ENCODE measurements around the gene LIPT1. TPM values are rescaled to one million over a fixed set of nuclear protein-coding genes. Genes with fewer than 3 reads are reported as not detected.

Gene LIPT1
- 3.4 to 4.0 TPM (median 3.6 TPM) in 3 replicates for total RNA-seq
- long read RNA-seq, partial matches to known transcripts: 0 of 1 reads
- long read RNA-seq, other reads (novel, unspliced or antisense): 0 of 1 reads

DNA sequence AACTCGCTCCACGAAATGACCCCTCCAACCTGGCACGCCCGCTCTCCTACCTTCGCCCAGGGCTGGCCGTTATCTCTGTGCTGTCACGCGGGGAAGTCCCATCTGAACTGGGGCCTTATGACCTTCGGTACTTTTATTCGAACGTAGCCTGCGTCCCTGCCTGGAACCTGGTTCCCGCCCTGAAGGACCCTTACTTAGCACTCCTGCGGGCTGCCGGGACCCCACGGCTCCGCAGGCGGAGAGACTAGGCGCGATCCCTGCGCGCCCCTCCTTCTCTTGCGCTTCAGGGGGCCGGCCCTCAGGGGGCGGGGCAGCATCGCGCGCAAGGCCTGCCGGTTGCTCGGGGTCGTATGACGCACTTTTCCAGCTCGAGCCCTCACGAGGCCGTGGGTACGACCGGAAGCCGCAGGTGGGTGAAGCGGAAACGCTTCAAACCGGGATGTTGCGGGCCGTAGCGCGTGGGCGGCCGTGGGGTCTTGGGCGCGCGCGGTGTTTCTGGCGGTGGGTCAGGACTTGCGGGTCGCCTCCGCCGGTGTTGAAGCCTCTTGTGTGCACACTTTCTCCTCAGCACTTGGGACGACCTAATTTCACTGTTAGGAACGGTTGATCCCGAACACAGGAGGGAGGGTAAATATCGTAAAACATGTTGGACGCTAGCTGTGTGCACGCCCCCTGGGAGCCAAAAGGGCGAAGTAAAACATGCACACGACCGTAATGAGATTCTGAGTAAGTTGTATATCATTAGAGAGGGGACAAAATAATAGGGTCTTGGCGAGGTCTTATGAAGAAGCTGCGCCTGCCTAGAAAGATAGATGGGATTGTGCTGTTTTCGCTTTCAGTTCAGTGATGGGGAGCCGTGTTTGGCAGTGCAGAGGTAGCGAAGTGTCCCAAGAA is at the start of gene LIPT1, which contains the start of gene TSGA10:
LIPT1 (plus strand) TSS at position 325 of the 894 bp plus-strand sequence. CDS start 6,991 bp downstream, outside the sequence.
TSGA10 (minus strand) TSS at position 300 of the 894 bp plus-strand sequence. CDS start 45,503 bp downstream, outside the sequence.
- peak; percentile 94 for DNase-seq (ENCODE audit: low spot score)
- Mint-ChIP-seq H3K4me3 (ENCODE audit: unreplicated experiment) (peak within 1 kb of the TSS; percentile 93), H3K9me3 (ENCODE audit: low read depth) (no peaks in the 10 kb centered on the region), H3K4me1 (ENCODE audit: low read depth) (peaks cover 23% of the 10 kb centered on the region), H3K36me3 (ENCODE audit: low read depth) (peaks cover 3% of the 10 kb centered on the region), H3K27me3 (ENCODE audit: low read depth) (no peaks in the 10 kb centered on the region), H3K27ac (ENCODE audit: unreplicated experiment) (peak within 1 kb of the TSS; percentile 85)
- TF ChIP-seq, protein P1, sequence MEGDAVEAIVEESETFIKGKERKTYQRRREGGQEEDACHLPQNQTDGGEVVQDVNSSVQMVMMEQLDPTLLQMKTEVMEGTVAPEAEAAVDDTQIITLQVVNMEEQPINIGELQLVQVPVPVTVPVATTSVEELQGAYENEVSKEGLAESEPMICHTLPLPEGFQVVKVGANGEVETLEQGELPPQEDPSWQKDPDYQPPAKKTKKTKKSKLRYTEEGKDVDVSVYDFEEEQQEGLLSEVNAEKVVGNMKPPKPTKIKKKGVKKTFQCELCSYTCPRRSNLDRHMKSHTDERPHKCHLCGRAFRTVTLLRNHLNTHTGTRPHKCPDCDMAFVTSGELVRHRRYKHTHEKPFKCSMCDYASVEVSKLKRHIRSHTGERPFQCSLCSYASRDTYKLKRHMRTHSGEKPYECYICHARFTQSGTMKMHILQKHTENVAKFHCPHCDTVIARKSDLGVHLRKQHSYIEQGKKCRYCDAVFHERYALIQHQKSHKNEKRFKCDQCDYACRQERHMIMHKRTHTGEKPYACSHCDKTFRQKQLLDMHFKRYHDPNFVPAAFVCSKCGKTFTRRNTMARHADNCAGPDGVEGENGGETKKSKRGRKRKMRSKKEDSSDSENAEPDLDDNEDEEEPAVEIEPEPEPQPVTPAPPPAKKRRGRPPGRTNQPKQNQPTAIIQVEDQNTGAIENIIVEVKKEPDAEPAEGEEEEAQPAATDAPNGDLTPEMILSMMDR (IDR thresholded peaks at IDR 0.05): peak; percentile 54

DNA sequence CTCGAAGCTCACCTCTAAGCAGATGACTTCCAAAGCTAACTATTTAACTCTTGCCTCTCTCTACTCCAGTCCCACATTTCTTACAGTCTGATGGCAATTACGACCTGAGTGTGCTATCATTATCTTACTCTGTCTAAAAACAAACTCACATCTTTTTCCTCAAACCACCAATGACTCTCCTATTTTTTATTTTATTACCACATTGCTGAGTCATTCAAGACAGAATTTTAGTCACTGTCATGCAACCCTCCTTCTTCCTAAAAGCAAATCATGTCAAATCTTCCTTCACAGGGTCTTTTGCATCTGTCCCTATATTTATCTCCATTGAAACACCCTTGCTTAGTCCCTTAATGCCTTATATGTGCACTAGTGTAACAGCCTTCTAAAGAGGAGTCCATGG is 47.9 kb upstream of the LIPT1 start:
- no peaks in the 10 kb centered on the region for H3K9me3 Mint-ChIP-seq (ENCODE audit: low read depth)
- TF ChIP-seq, protein P1 (IDR thresholded peaks at IDR 0.05): no peak
- H3K36me3 Mint-ChIP-seq (ENCODE audit: low read depth): peaks cover 1% of the 10 kb centered on the region
- peaks cover 3% of the 10 kb centered on the region for H3K27me3 Mint-ChIP-seq (ENCODE audit: low read depth)
- H3K4me1 Mint-ChIP-seq (ENCODE audit: low read depth): no peaks in the 10 kb centered on the region
- DNase-seq (ENCODE audit: low spot score): no peak
- H3K4me3 Mint-ChIP-seq (ENCODE audit: unreplicated experiment): no peak overlapping the region
- no peak overlapping the region for H3K27ac Mint-ChIP-seq (ENCODE audit: unreplicated experiment)

DNA sequence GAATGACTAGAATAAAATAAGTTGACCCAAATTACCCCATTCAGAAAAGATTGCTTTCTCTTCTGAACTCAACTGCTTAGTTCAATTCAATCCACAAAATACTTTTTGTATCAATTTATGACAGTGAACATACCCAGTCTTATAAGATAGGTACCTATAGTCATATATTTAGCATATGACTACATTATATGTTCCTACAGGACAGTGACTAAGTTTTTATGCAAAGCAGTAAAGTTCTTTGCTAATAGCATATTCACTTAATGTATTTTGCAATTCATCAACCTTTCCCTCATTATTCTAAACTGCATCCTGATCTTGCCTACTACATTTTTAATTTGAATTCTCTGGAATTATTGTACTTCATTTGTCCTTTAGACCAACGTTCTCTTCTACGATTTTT is 43.5 kb upstream of the LIPT1 start:
- Mint-ChIP-seq H3K27me3 (ENCODE audit: low read depth) (peaks cover 9% of the 10 kb centered on the region), H3K36me3 (ENCODE audit: low read depth) (no peaks in the 10 kb centered on the region), H3K9me3 (ENCODE audit: low read depth) (no peaks in the 10 kb centered on the region), H3K4me1 (ENCODE audit: low read depth) (no peaks in the 10 kb centered on the region), H3K4me3 (ENCODE audit: unreplicated experiment) (no peak overlapping the region), H3K27ac (ENCODE audit: unreplicated experiment) (no peak overlapping the region)
- TF ChIP-seq, protein P1 (IDR thresholded peaks at IDR 0.05): no peak
- DNase-seq (ENCODE audit: low spot score): no peak

DNA sequence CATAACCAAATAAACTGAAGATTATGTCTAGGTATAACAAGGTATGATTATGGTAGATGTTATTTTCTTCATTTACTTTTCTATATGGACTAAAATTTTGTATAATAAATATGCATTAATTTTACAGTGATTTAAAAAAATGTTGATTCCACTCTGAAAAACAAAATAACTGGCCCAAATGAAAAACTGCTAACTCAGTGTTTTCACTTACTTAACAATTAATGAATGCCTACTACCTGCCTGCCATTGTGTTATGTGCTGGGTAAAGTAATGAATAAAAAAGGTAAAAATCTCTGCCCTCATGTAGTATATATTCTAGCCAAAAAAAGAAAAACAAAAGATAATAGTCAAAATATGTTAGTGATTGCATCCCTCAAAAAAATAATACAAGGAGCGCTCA is 42.8 kb upstream of the LIPT1 start:
- Mint-ChIP-seq H3K27ac (ENCODE audit: unreplicated experiment) (no peak overlapping the region), H3K9me3 (ENCODE audit: low read depth) (no peaks in the 10 kb centered on the region), H3K4me3 (ENCODE audit: unreplicated experiment) (no peak overlapping the region), H3K27me3 (ENCODE audit: low read depth) (peaks cover 9% of the 10 kb centered on the region), H3K4me1 (ENCODE audit: low read depth) (no peaks in the 10 kb centered on the region), H3K36me3 (ENCODE audit: low read depth) (no peaks in the 10 kb centered on the region)
- TF ChIP-seq, protein P1 (IDR thresholded peaks at IDR 0.05): no peak
- DNase-seq (ENCODE audit: low spot score): no peak

DNA sequence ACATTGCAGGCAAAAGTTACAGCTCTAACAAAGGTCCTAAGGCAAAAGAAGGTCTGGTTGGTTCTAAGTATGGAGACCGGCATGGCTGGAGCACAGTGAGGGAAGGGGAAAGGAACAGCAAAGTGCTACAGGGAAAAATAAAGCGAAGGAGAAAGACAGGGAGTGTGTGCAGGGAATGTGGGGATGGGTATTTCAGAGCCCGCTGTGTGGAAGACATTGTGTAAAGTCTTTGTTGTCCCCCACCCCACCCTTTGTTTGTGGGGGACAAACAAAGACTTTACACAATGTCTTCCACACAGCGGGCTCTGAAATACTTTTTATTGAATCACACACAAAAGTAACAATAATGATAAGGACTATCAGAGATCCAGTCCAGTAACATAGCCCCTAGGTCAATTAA is 42.1 kb upstream of the LIPT1 start:
- H3K9me3 Mint-ChIP-seq (ENCODE audit: low read depth): no peaks in the 10 kb centered on the region
- no peaks in the 10 kb centered on the region for H3K4me1 Mint-ChIP-seq (ENCODE audit: low read depth)
- no peaks in the 10 kb centered on the region for H3K36me3 Mint-ChIP-seq (ENCODE audit: low read depth)
- DNase-seq (ENCODE audit: low spot score): no peak
- H3K27ac Mint-ChIP-seq (ENCODE audit: unreplicated experiment): no peak overlapping the region
- H3K27me3 Mint-ChIP-seq (ENCODE audit: low read depth): peaks cover 9% of the 10 kb centered on the region
- TF ChIP-seq, protein P1 (IDR thresholded peaks at IDR 0.05): no peak
- H3K4me3 Mint-ChIP-seq (ENCODE audit: unreplicated experiment): no peak overlapping the region
